Forelimb muscle (tissue), 1 donor: ENCODE data around the gene MLANA. TPM values are rescaled to one million over a fixed set of nuclear protein-coding genes. Genes with fewer than 3 reads are reported as not detected.

Experiments used
- DNase-seq: peaks from one replicate; pipeline ENCODE4 v3.0.0-alpha.2; 2013; ENCODE audit warnings: low read depth
- polyA plus RNA-seq: library from polyadenylated mRNA; unstranded; fragments of 120-200 nt; gene quantifications from one replicate; pipeline ENCODE4 v1.2.1, GENCODE V29; 2013; ENCODE audit not compliant: insufficient read length

Gene MLANA
- polyA plus RNA-seq: 0.80 TPM

GRCh38 chr9:5890641-5891040, at the start of gene MLANA:
TSS of gene MLANA (plus strand) at chr9:5890889. CDS start at chr9:5892475, 1,586 bp downstream.
- no peak for DNase-seq

GRCh38 chr9:5841771-5842573, 48.7 kb upstream of the MLANA start:
- DNase-seq: no peak

GRCh38 chr9:5842929-5843793, 47.5 kb upstream of the MLANA start:
- no peak for DNase-seq

GRCh38 chr9:5843794-5844471, 46.8 kb upstream of the MLANA start:
- DNase-seq: no peak

GRCh38 chr9:5845157-5845531, 45.5 kb upstream of the MLANA start:
- DNase-seq: no peak

- no peak for DNase-seq
Measured at GRCh38 chr9:5846096-5846495, 44.6 kb upstream of the MLANA start.

- DNase-seq: no peak
Measured at GRCh38 chr9:5846501-5846921, 44.2 kb upstream of the MLANA start.

- DNase-seq: no peak
Measured at GRCh38 chr9:5848372-5848882, 42.3 kb upstream of the MLANA start.

GRCh38 chr9:5850724-5851122, 40.0 kb upstream of the MLANA start:
- no peak for DNase-seq

GRCh38 chr9:5851445-5851844, 39.2 kb upstream of the MLANA start:
- no peak for DNase-seq

- no peak for DNase-seq
Measured at GRCh38 chr9:5852987-5853386, 37.7 kb upstream of the MLANA start.

GRCh38 chr9:5853617-5854016, 37.1 kb upstream of the MLANA start:
- no peak for DNase-seq

- no peak for DNase-seq
Measured at GRCh38 chr9:5854063-5854790, 36.5 kb upstream of the MLANA start.

- no peak for DNase-seq
Measured at GRCh38 chr9:5857928-5858327, 32.8 kb upstream of the MLANA start.

- DNase-seq: no peak
Measured at GRCh38 chr9:5858833-5859232, 31.9 kb upstream of the MLANA start.

- no peak for DNase-seq
Measured at GRCh38 chr9:5863092-5863746, 27.5 kb upstream of the MLANA start.

GRCh38 chr9:5864446-5864845, 26.2 kb upstream of the MLANA start:
- DNase-seq: no peak

- DNase-seq: no peak
Measured at GRCh38 chr9:5866272-5866671, 24.4 kb upstream of the MLANA start.

GRCh38 chr9:5866685-5867084, 24.0 kb upstream of the MLANA start:
- no peak for DNase-seq

- no peak for DNase-seq
Measured at GRCh38 chr9:5868235-5868634, 22.5 kb upstream of the MLANA start.
